Ovary (tissue), 9 donors: ENCODE measurements around the gene KIF16B. TPM values are rescaled to one million over a fixed set of nuclear protein-coding genes. Genes with fewer than 3 reads are reported as not detected.

Source experiments
- DNase-seq, 5 donors: peaks; one replicate each; pipeline ENCODE4 v3.0.0-alpha.2; 2019 to 2020
- H3K27ac ChIP-seq, 2 donors: fragments of 200-600 bp; one replicate each; pipeline versions ENCODE4 v1.5.1 to v1.8.0; 2019 to 2022
- H3K27me3 ChIP-seq: fragments of 200-600 bp; one replicate; pipeline ENCODE4 v1.8.0; 2022
- H3K36me3 ChIP-seq: fragments of 200-600 bp; sonication (generic); one replicate; pipeline ENCODE4 v1.5.1; 2019
- H3K4me1 ChIP-seq: one replicate; pipeline ENCODE4 v1.8.1; 2013; ENCODE audit warnings: mild to moderate bottlenecking, moderate library complexity; ENCODE audit not compliant: insufficient read depth
- H3K4me3 ChIP-seq: fragments of 200-600 bp; sonication (generic); one replicate; pipeline ENCODE4 v1.5.1; 2017
- H3K9me3 ChIP-seq, 2 donors: fragments of 200-600 bp in 1 of 2; sonication (generic) in 1 of 2; one replicate each; pipeline versions ENCODE4 v1.5.1 to v1.8.1; 2013 to 2019; ENCODE audit warnings: mild to moderate bottlenecking in 1 of 2, moderate library complexity in 1 of 2
- EP300 ChIP-seq: sonication (generic); formaldehyde crosslinking; IDR thresholded peaks from one replicate; pipeline ENCODE4 v1.6.1; 2017; ENCODE audit warnings: antibody characterized with exemption
- POLR2A ChIP-seq: fragments of 450-650 bp; IDR thresholded peaks from one replicate; pipeline ENCODE4 v1.6.1; 2017; ENCODE audit warnings: antibody characterized with exemption, mild to moderate bottlenecking, moderate library complexity
- WGBS, 3 donors: extraction: QIAGEN DNeasy Blood & Tissue Kit in 1 of 3; methylation state at CpG; one replicate each; pipeline versions ENCODE4 v1.1.5 to v1.1.7; 2013 to 2017; 5-methylcytosine and 5-hydroxymethylcytosine counted together
- intact Hi-C, 4 donors: fragments of 100-400 bp; cut with DNase I; formaldehyde crosslinking; loops; one replicate each; pipeline versions ENCODE4 v1.11.0 to v1.15.1; 2022 to 2023
- polyA plus RNA-seq, 2 donors: library from polyadenylated mRNA; stranded (reverse); fragments of 200-250 nt in 1 of 2; fragments of 350-450 nt in 1 of 2; fragmentation: Illumina TruSeq in 1 of 2; extraction: RNeasy Lipid Tissue Mini Kit (QIAGEN cat#74804) in 1 of 2; gene quantifications; one replicate each; pipeline ENCODE4 v1.2.3, GENCODE V29; 2013 to 2014
- total RNA-seq, 7 donors: library from RNA; depleted of rRNA in 2 of 7; stranded (reverse); fragments of >200 nt in 2 of 7; fragmentation: NEBNext Ultra II Directional in 3 of 7; extraction: Animal tissue kit (Norgen Biotek cat#: 25700) in 3 of 7; gene quantifications; one replicate each; pipeline versions ENCODE4 v1.1.0 to v1.2.4, GENCODE V29; 2016 to 2023
- TF ChIP-seq, protein P1 (sequence below), 3 donors: fragments of 450-650 bp in 2 of 3; fragments of 200-600 bp in 1 of 3; IDR thresholded peaks; one replicate each; pipeline versions ENCODE4 v1.5.1 to v1.8.0; 2016 to 2022; ENCODE audit warnings: antibody characterized with exemption in 3 of 3, mild to moderate bottlenecking in 1 of 3
- donor health status: DM: no; HTN: no; CAD: no; lungs with moderate emphysema.
- donor health status: DM: no; HTN: no; CAD: no.
- donor health status: Bipolar disorder and iron deficiency.
- donor health status: DM: yes; HTN: yes; CAD: no.
- donor health status: DM: no; HTN: no; CAD: no.
- donor health status: DM: yes; HTN: yes; CAD: no.

KIF16B gene
- total and polyA plus RNA-seq, 9 donors = 10.9 to 28.1 (median 20.2) TPM

DNA sequence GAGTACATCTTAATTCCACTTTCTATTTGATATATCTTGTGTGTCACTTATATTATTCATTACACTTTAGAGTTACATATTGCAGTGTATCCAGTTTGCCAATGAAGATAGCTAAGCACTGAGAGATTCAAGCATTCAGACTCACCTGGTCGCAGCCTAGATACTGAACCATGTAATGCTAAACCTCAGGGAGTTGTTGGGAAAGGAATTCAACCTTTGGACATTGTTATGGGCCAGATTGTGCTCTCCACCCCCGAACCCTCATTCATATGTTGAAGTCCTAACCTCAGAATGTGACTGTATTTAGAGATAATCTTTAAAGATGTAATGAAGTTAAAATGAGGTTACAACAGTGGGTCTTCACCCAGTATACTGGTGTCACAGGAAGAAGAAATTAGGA is 13.8 kb upstream of the KIF16B start:
- 88 to 89% (median 89%) methylated on average over 2 of the region's 2 CpGs for WGBS, 3 donors
- TF ChIP-seq, protein P1, sequence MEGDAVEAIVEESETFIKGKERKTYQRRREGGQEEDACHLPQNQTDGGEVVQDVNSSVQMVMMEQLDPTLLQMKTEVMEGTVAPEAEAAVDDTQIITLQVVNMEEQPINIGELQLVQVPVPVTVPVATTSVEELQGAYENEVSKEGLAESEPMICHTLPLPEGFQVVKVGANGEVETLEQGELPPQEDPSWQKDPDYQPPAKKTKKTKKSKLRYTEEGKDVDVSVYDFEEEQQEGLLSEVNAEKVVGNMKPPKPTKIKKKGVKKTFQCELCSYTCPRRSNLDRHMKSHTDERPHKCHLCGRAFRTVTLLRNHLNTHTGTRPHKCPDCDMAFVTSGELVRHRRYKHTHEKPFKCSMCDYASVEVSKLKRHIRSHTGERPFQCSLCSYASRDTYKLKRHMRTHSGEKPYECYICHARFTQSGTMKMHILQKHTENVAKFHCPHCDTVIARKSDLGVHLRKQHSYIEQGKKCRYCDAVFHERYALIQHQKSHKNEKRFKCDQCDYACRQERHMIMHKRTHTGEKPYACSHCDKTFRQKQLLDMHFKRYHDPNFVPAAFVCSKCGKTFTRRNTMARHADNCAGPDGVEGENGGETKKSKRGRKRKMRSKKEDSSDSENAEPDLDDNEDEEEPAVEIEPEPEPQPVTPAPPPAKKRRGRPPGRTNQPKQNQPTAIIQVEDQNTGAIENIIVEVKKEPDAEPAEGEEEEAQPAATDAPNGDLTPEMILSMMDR (IDR thresholded peaks at IDR 0.05) = no peak
- TF ChIP-seq POLR2A (no peak), EP300 (no peak)
- no peak overlapping the region for H3K27ac ChIP-seq
- no peaks in the 10 kb centered on the region for H3K27me3 ChIP-seq
- intact Hi-C loops = no loop called here
- H3K4me1 ChIP-seq = no peaks in the 10 kb centered on the region
- no peaks in the 10 kb centered on the region for H3K36me3 ChIP-seq
- no peak for DNase-seq
- H3K9me3 ChIP-seq = no peaks in the 10 kb centered on the region
- no peak overlapping the region for H3K4me3 ChIP-seq

DNA sequence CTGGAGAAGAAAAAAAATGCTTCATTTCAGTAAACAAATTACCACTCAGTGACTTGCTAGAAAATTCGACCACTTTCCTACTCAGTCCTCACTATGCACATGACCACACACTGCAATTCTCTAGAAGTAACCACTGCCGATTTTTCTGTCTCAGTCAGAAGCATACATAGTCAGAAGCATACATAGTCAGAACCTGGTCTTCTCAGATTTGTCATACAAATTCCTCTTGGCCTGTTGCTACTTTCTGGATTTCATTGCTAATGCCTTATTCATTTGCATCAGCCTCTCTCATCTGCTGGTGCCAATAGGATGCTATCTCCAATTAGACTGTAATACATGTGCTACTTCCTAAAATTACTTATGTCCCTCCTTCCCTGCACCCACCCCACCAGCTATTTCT is 10.2 kb upstream of the KIF16B start:
- DNase-seq = no peak
- Histone ChIP-seq H3K4me1 (no peaks in the 10 kb centered on the region), H3K27ac (no peak overlapping the region), H3K36me3 (no peaks in the 10 kb centered on the region), H3K27me3 (no peaks in the 10 kb centered on the region), H3K9me3 (no peaks in the 10 kb centered on the region), H3K4me3 (no peak overlapping the region)
- TF ChIP-seq, protein P1 (IDR thresholded peaks at IDR 0.05) = no peak
- no peak for TF ChIP-seq POLR2A
- no peak for TF ChIP-seq EP300
- 70 to 76% (median 74%) methylated on average over 2 of the region's 2 CpGs for WGBS, 3 donors
- intact Hi-C loops = no loop called here

DNA sequence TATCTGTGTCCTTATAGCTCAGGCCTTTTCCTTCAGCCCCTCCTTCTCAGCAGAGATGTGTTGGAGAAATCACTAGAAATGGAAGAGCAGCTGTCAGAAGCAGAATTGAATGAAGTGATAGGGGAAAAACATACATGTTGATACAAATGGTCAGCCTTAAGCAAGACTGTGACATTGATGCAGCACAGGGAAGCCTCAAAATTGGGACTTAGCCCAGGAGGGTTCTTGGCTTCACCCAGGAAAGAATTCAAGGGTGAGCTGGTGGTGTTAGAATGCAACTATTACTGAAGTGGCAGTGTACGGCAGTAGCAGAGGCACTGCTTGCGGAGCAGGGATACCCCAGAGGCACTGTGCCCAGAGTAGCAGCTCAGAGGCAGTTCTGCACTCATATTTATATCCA is 8.0 kb upstream of the KIF16B start:
- H3K4me1 ChIP-seq = no peaks in the 10 kb centered on the region
- H3K27ac ChIP-seq = no peak overlapping the region
- no peaks in the 10 kb centered on the region for H3K27me3 ChIP-seq
- no peak for DNase-seq
- no peaks in the 10 kb centered on the region for H3K36me3 ChIP-seq
- TF ChIP-seq EP300 = no peak
- TF ChIP-seq, protein P1 (IDR thresholded peaks at IDR 0.05) = no peak
- no peak for TF ChIP-seq POLR2A
- no peaks in the 10 kb centered on the region for H3K9me3 ChIP-seq
- intact Hi-C loops = no loop called here
- no peak overlapping the region for H3K4me3 ChIP-seq
- 85 to 91% (median 91%) methylated on average over 2 of the region's 2 CpGs for WGBS, 3 donors

DNA sequence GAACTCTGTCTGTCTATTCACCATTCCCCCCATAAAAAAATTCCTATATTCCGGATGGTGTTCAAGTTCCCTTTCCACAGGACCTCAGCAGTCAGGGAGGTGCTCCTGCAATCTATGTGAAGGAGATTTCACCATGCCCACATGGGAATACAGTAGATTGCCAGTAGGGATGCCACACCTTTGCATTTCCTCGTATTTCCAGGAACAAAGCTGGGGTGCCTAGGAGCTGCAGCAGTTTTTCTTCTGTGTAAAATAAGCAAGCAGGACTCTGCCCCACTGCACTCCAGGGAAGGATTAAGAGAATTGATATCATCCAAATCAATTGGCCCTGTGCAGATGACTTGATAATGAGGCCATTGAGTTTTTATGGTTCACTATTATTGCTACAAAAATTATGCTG is 7.4 kb upstream of the KIF16B start:
- intact Hi-C loops = no loop called here
- no peaks in the 10 kb centered on the region for H3K4me1 ChIP-seq
- 74 to 81% (median 75%) methylated on average over 2 of the region's 2 CpGs for WGBS, 3 donors
- H3K4me3 ChIP-seq = no peak overlapping the region
- TF ChIP-seq EP300 = no peak
- TF ChIP-seq POLR2A = no peak
- TF ChIP-seq, protein P1 (IDR thresholded peaks at IDR 0.05) = no peak
- H3K27ac ChIP-seq = no peak overlapping the region
- H3K9me3 ChIP-seq = no peaks in the 10 kb centered on the region
- no peak for DNase-seq
- H3K36me3 ChIP-seq = no peaks in the 10 kb centered on the region
- H3K27me3 ChIP-seq = no peaks in the 10 kb centered on the region

DNA sequence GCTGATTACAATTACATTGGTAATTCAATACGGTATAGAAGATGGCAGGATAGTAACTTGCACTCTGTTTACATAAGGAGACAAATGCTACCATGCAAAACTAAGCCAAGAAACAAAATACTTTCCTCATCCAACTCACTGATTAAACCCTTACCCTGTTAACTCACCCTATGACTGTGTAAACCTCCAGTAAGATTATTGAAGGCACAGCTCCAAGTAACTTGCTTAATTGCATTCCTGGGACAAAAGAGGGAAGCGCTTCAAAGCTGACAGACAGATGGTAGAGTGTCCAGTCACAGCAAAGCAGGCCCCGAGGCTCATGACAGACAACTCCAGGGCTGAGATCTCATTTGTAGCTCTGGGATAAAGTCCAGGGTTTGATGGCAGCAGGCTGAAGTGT is 6.9 kb upstream of the KIF16B start:
- WGBS, 3 donors = 34 to 45% (median 36%) methylated on average over 3 of the region's 3 CpGs
- Histone ChIP-seq H3K4me3 (no peak overlapping the region), H3K36me3 (no peaks in the 10 kb centered on the region), H3K4me1 (no peaks in the 10 kb centered on the region), H3K9me3 (no peaks in the 10 kb centered on the region), H3K27ac (no peak overlapping the region), H3K27me3 (no peaks in the 10 kb centered on the region)
- intact Hi-C loops = no loop called here
- no peak for TF ChIP-seq POLR2A
- TF ChIP-seq, protein P1 (IDR thresholded peaks at IDR 0.05) = no peak
- no peak for TF ChIP-seq EP300
- DNase-seq = no peak
